ENCODE measurements around the gene DBI.

DNA sequence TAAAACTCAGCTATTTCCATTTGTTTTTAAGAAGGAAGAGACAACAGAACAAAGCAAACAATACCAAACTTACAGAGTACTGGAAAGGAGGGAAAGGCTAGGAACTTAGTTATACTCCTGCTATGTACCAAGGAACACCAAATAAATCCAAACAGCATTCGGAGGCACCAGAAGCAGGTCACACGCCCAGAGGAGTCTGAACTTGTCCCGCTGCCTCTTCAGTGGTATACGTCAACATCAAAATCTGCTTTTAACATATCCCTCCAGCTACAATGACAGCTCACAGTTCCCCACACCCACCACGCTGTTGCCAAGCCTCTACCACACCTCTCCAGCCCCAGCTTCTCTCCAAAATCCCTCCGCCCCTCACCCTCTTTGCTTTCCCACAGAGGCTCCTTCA is 17.5 kb upstream of the DBI start:
- TF ChIP-seq ZFP36 (IDR thresholded peaks at IDR 0.05; ENCODE audit: borderline replicate concordance, partially characterized antibody) (no peak), BHLHE40 (IDR thresholded peaks at IDR 0.05; ENCODE audit: low read depth, low read length) (no peak), POLR2A (IDR thresholded peaks at IDR 0.05; ENCODE audit: low read length) (no peak), FOSL2 (IDR thresholded peaks at IDR 0.05) (no peak), FOSL2 (CRISPR knock-in tag; IDR thresholded peaks at IDR 0.05) (no peak), CHD2 (IDR thresholded peaks at IDR 0.05; ENCODE audit: low read length, partially characterized antibody) (no peak), MAFK (IDR thresholded peaks at IDR 0.05; ENCODE audit: partially characterized antibody) (no peak)
- TF ChIP-seq, protein P1, sequence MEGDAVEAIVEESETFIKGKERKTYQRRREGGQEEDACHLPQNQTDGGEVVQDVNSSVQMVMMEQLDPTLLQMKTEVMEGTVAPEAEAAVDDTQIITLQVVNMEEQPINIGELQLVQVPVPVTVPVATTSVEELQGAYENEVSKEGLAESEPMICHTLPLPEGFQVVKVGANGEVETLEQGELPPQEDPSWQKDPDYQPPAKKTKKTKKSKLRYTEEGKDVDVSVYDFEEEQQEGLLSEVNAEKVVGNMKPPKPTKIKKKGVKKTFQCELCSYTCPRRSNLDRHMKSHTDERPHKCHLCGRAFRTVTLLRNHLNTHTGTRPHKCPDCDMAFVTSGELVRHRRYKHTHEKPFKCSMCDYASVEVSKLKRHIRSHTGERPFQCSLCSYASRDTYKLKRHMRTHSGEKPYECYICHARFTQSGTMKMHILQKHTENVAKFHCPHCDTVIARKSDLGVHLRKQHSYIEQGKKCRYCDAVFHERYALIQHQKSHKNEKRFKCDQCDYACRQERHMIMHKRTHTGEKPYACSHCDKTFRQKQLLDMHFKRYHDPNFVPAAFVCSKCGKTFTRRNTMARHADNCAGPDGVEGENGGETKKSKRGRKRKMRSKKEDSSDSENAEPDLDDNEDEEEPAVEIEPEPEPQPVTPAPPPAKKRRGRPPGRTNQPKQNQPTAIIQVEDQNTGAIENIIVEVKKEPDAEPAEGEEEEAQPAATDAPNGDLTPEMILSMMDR (IDR thresholded peaks at IDR 0.05) = no peak
